Neural progenitor cell (in vitro differentiated cells): ENCODE measurements around the gene RHBDL1. TPM values are rescaled to one million over a fixed set of nuclear protein-coding genes. Genes with fewer than 3 reads are reported as not detected.

Experiments
- DNase-seq: peaks from one replicate; pipeline ENCODE4 v3.0.0-alpha.2; 2016; ENCODE audit warnings: low spot score
- H2AFZ ChIP-seq: fragments of 200-600 bp; sonication (generic); replicated peaks from 2 replicates; pipeline ENCODE4 v1.6.1; 2016; ENCODE audit warnings: antibody characterized with exemption
- H3F3A ChIP-seq: fragments of 200-600 bp; sonication (generic); 2 replicates; pipeline ENCODE4 v1.6.1; 2016; ENCODE audit warnings: antibody characterized with exemption, low read depth
- H3K27ac ChIP-seq: fragments of 200-600 bp; sonication (generic); 2 replicates; pipeline ENCODE4 v1.5.1; 2016; ENCODE audit warnings: mild to moderate bottlenecking
- H3K27me3 ChIP-seq: fragments of 200-600 bp; sonication (generic); 2 replicates; pipeline ENCODE4 v1.6.1; 2016; ENCODE audit warnings: mild to moderate bottlenecking, moderate library complexity
- H3K36me3 ChIP-seq: fragments of 200-600 bp; sonication (generic); 2 replicates; pipeline ENCODE4 v1.5.1; 2016
- H3K4me1 ChIP-seq: fragments of 200-600 bp; sonication (generic); 2 replicates; pipeline ENCODE4 v1.6.1; 2016; ENCODE audit warnings: mixed run types
- H3K4me2 ChIP-seq: fragments of 200-600 bp; sonication (generic); 2 replicates; pipeline ENCODE4 v1.6.1; 2016
- H3K4me3 ChIP-seq: fragments of 200-600 bp; sonication (generic); 2 replicates; pipeline ENCODE4 v1.5.1; 2016
- H3K79me2 ChIP-seq: fragments of 200-600 bp; sonication (generic); 2 replicates; pipeline ENCODE4 v1.6.1; 2016; ENCODE audit warnings: low read depth
- H3K9ac ChIP-seq: fragments of 200-600 bp; sonication (generic); 2 replicates; pipeline ENCODE4 v1.6.1; 2016
- H3K9me3 ChIP-seq: fragments of 200-600 bp; sonication (generic); 2 replicates; pipeline ENCODE4 v1.5.1; 2016; ENCODE audit warnings: low read depth
- H4K20me1 ChIP-seq: fragments of 200-600 bp; sonication (generic); 2 replicates; pipeline ENCODE4 v1.6.1; 2016; ENCODE audit warnings: low read depth
- H3K27ac Mint-ChIP-seq: 3 replicates; pipeline ENCODE4 v1.8.0; 2021; ENCODE audit warnings: mixed read lengths
- H3K27me3 Mint-ChIP-seq: 2 replicates; pipeline ENCODE4 v1.8.0; 2022; ENCODE audit warnings: low read depth, mild to moderate bottlenecking, inconsistent platforms, moderate library complexity, mixed read lengths; ENCODE audit not compliant: insufficient read depth
- H3K36me3 Mint-ChIP-seq: 3 replicates; pipeline ENCODE4 v1.8.0; 2021; ENCODE audit warnings: mixed read lengths
- H3K4me1 Mint-ChIP-seq: 3 replicates; pipeline ENCODE4 v1.8.0; 2021; ENCODE audit warnings: mixed read lengths
- H3K4me3 Mint-ChIP-seq: 3 replicates; pipeline ENCODE4 v1.8.0; 2021; ENCODE audit warnings: mild to moderate bottlenecking, moderate library complexity, mixed read lengths
- H3K9me3 Mint-ChIP-seq: 3 replicates; pipeline ENCODE4 v1.8.0; 2020; ENCODE audit warnings: mixed read lengths
- CTCF ChIP-seq: fragments of 200-600 bp; sonication (generic); IDR thresholded peaks from 2 replicates; pipeline ENCODE4 v1.5.1; 2017; ENCODE audit warnings: antibody characterized with exemption, mild to moderate bottlenecking
- EZH2 ChIP-seq: fragments of 200-600 bp; sonication (generic); IDR thresholded peaks from 2 replicates; pipeline ENCODE4 v1.6.1; 2017; ENCODE audit warnings: antibody characterized with exemption, mild to moderate bottlenecking, moderate library complexity
- EZH2phosphoT487 ChIP-seq: fragments of 200-600 bp; sonication (generic); IDR thresholded peaks from 2 replicates; pipeline ENCODE4 v1.6.1; 2017; ENCODE audit warnings: antibody characterized with exemption
- total RNA-seq: library from RNA; depleted of rRNA; stranded (reverse); fragments of >200 nt; gene quantifications from 2 replicates; pipeline ENCODE4 v1.2.3, GENCODE V29; 2015; ENCODE audit warnings: low replicate concordance

The RHBDL1 gene
- total RNA-seq, 1 donor from 2014 or later = 0.28 TPM

DNA sequence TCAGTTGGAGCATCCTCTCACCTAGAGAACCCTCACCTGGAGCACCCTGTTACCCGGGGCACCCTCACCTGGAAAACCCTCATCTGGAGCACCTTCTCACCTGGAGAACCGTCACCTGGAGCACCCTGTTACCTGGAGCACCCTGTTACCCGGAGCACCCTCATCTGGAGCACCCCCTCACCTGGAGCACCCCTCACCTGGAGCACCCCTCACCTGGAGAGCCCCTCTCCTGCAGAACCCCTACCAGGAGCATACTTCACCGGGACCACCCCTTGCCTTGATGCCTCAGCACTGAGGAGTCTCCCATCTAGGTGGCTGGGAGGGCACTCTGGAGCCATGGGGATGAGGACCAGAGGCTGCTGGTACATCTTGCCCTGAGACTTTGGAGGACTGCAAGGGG is 33.5 kb downstream of the RHBDL1 start:
- Histone ChIP-seq H3K4me2 (no peak overlapping the region), H3K27me3 (peaks cover 99% of the 10 kb centered on the region), H3K9me3 (no peaks in the 10 kb centered on the region), H3K4me1 (peaks cover 6% of the 10 kb centered on the region), H3K9ac (no peak overlapping the region), H2AFZ (no peak overlapping the region), H3K36me3 (no peaks in the 10 kb centered on the region), H3F3A (peaks cover 34% of the 10 kb centered on the region), H3K4me3 (no peak overlapping the region), H4K20me1 (peaks cover 38% of the 10 kb centered on the region), H3K79me2 (no peaks in the 10 kb centered on the region), H3K27ac (no peak overlapping the region)
- TF ChIP-seq EZH2 = no peak
- TF ChIP-seq CTCF = no peak
- no peak for TF ChIP-seq EZH2phosphoT487
- no peak overlapping the region for H3K27ac Mint-ChIP-seq
- peaks cover 38% of the 10 kb centered on the region for H3K4me1 Mint-ChIP-seq
- no peaks in the 10 kb centered on the region for H3K36me3 Mint-ChIP-seq
- H3K27me3 Mint-ChIP-seq = peaks cover 35% of the 10 kb centered on the region
- H3K4me3 Mint-ChIP-seq = peak overlapping the region; percentile 78
- H3K9me3 Mint-ChIP-seq = no peaks in the 10 kb centered on the region
- no peak for DNase-seq

- Histone ChIP-seq H3F3A (peaks cover 33% of the 10 kb centered on the region), H3K27me3 (peaks cover 98% of the 10 kb centered on the region), H3K27ac (no peak overlapping the region), H3K9ac (no peak overlapping the region), H3K4me1 (peaks cover 10% of the 10 kb centered on the region), H3K4me2 (peak overlapping the region; percentile 21), H3K36me3 (no peaks in the 10 kb centered on the region), H4K20me1 (peaks cover 30% of the 10 kb centered on the region), H3K79me2 (no peaks in the 10 kb centered on the region), H2AFZ (no peak overlapping the region), H3K4me3 (no peak overlapping the region), H3K9me3 (no peaks in the 10 kb centered on the region)
- Mint-ChIP-seq H3K36me3 (no peaks in the 10 kb centered on the region), H3K27me3 (peaks cover 27% of the 10 kb centered on the region), H3K9me3 (no peaks in the 10 kb centered on the region), H3K4me1 (peaks cover 41% of the 10 kb centered on the region), H3K4me3 (peak overlapping the region; percentile 78), H3K27ac (peak overlapping the region; percentile 92)
- TF ChIP-seq EZH2phosphoT487 = no peak
- TF ChIP-seq CTCF = peak; percentile 15
- TF ChIP-seq EZH2 = no peak
- peak; percentile 83 for DNase-seq
Measured at GRCh38 chr16:709566-710499, 34.4 kb downstream of the RHBDL1 start.

- Histone ChIP-seq H2AFZ (no peak overlapping the region), H3K4me3 (no peak overlapping the region), H3K9ac (no peak overlapping the region), H3K9me3 (no peaks in the 10 kb centered on the region), H3F3A (peaks cover 33% of the 10 kb centered on the region), H3K4me1 (peaks cover 10% of the 10 kb centered on the region), H3K27me3 (peaks cover 90% of the 10 kb centered on the region), H3K4me2 (peak overlapping the region; percentile 21), H3K36me3 (no peaks in the 10 kb centered on the region), H4K20me1 (peaks cover 26% of the 10 kb centered on the region), H3K79me2 (no peaks in the 10 kb centered on the region), H3K27ac (no peak overlapping the region)
- TF ChIP-seq EZH2 = no peak
- no peak for TF ChIP-seq CTCF
- TF ChIP-seq EZH2phosphoT487 = no peak
- Mint-ChIP-seq H3K27me3 (peaks cover 27% of the 10 kb centered on the region), H3K9me3 (no peaks in the 10 kb centered on the region), H3K4me1 (peaks cover 41% of the 10 kb centered on the region), H3K27ac (peak overlapping the region; percentile 89), H3K36me3 (no peaks in the 10 kb centered on the region), H3K4me3 (peak overlapping the region; percentile 78)
- no peak for DNase-seq
Measured at GRCh38 chr16:710500-711075, 35.1 kb downstream of the RHBDL1 start.
